Upper lobe of left lung (tissue), 4 donors: ENCODE data around the gene LAD1.

Experiments used
- CTCF ChIP-seq, 6 experiments: fragments of 450-650 bp in 4 of 6; fragments of 200-600 bp in 2 of 6; sonication (generic) in 2 of 6; IDR thresholded peaks; one replicate each; pipeline ENCODE4 v1.5.1; 2016 to 2019; ENCODE audit warnings: antibody characterized with exemption in 6 of 6
- EP300 ChIP-seq, 4 donors: sonication (generic); formaldehyde crosslinking; IDR thresholded peaks; one replicate each; pipeline ENCODE4 v1.5.1; 2017; ENCODE audit warnings: antibody characterized with exemption in 4 of 4, control low read depth in 2 of 4
- POLR2AphosphoS5 ChIP-seq, 2 donors: sonication (generic); formaldehyde crosslinking; IDR thresholded peaks; one replicate each; pipeline ENCODE4 v1.5.1; 2017; ENCODE audit warnings: antibody characterized with exemption in 2 of 2

- TF ChIP-seq CTCF (IDR thresholded peaks at IDR 0.05) (no peak), EP300 (IDR thresholded peaks at IDR 0.05) (no peak), POLR2AphosphoS5 (IDR thresholded peaks at IDR 0.05) (no peak)
Measured at GRCh38 chr1:201434266-201434665, 35.1 kb upstream of the LAD1 start.
